DND-41 (cell line): ENCODE measurements around the gene CHIT1.
A peak's percentile ranks its signal among the peaks of the same experiment; 100 is the strongest.

Experiments used
- ATAC-seq: fragments of 200-7000 bp; cut with Tn5 transposase; 3 replicates; pipeline ENCODE4 v1.9.1; 2021; ENCODE audit warnings: low read depth; ENCODE audit not compliant: insufficient read depth
- DNase-seq: peaks from one replicate; pipeline ENCODE4 v3.0.0-alpha.2; 2020
- H2AFZ ChIP-seq: 2 replicates; pipeline ENCODE4 v1.6.0; 2012; ENCODE audit warnings: low read depth, low read length
- H3K27ac ChIP-seq: 2 replicates; pipeline ENCODE4 v1.5.1; 2012; ENCODE audit warnings: low read length, inconsistent platforms
- H3K27me3 ChIP-seq: fragments of 200-600 bp; sonication (generic); 2 replicates; pipeline ENCODE4 v1.6.0; 2012; ENCODE audit warnings: low read length, mild to moderate bottlenecking, inconsistent platforms; ENCODE audit not compliant: insufficient read depth, poor library complexity
- H3K36me3 ChIP-seq: 2 replicates; pipeline ENCODE4 v1.5.1; 2012; ENCODE audit warnings: low read length, inconsistent platforms; ENCODE audit not compliant: insufficient read depth
- H3K4me1 ChIP-seq: 2 replicates; pipeline ENCODE4 v1.5.1; 2012; ENCODE audit warnings: mild to moderate bottlenecking, low read length; ENCODE audit not compliant: insufficient read depth
- H3K4me2 ChIP-seq: 2 replicates; pipeline ENCODE4 v1.6.0; 2012; ENCODE audit warnings: mild to moderate bottlenecking, moderate library complexity, low read length, inconsistent platforms; ENCODE audit not compliant: insufficient read depth
- H3K4me3 ChIP-seq, 2 experiments: fragments of 200-600 bp in 1 of 2; shearing (Covaris generic) in 1 of 2; 2 replicates each; pipeline ENCODE4 v1.5.1; 2012 to 2016; ENCODE audit warnings: inconsistent platforms in 2 of 2, low read length in 2 of 2, mild to moderate bottlenecking in 2 of 2, low read depth in 1 of 2, moderate library complexity in 1 of 2
- H3K79me2 ChIP-seq: 2 replicates; pipeline ENCODE4 v1.6.0; 2012; ENCODE audit warnings: low read length, inconsistent platforms; ENCODE audit not compliant: insufficient read depth
- H3K9ac ChIP-seq: 2 replicates; pipeline ENCODE4 v1.6.0; 2012; ENCODE audit warnings: low read depth, mild to moderate bottlenecking, inconsistent platforms, low read length, moderate library complexity
- H3K9me3 ChIP-seq: 2 replicates; pipeline ENCODE4 v1.5.1; 2012; ENCODE audit warnings: low read length, moderate library complexity, mild to moderate bottlenecking, inconsistent platforms; ENCODE audit not compliant: insufficient read depth, severe bottlenecking
- H4K20me1 ChIP-seq: 2 replicates; pipeline ENCODE4 v1.6.0; 2012; ENCODE audit warnings: low read length; ENCODE audit not compliant: insufficient read depth
- EZH2 ChIP-seq: IDR thresholded peaks from 3 replicates; pipeline ENCODE4 v1.6.1; 2012; ENCODE audit warnings: borderline replicate concordance, low read depth, mild to moderate bottlenecking, moderate library complexity, low read length, inconsistent platforms; ENCODE audit not compliant: severe bottlenecking
- TF ChIP-seq, protein P1 (sequence below): IDR thresholded peaks from 2 replicates; pipeline ENCODE4 v1.5.1; 2012; ENCODE audit warnings: borderline replicate concordance, low read length, moderate library complexity, mild to moderate bottlenecking; ENCODE audit not compliant: poor library complexity, severe bottlenecking; ENCODE audit errors: extremely low read depth

CHIT1 gene

DNA sequence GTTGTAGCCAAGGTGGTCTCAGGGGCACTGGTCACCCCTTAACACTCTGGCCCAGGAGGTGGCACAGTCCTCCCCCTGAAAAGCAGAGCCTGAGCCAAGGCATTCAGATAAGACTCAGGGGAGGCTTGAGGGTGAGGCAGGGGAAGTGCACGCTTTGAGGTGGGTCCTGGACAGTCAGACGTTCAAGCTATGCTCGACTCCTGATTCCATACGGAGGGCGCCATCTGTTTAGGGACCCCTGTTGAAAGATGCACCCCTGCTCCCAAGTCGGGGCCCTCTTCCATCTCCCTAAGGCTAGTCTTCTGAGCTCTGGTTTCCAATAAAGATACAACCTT, 30.0 kb downstream of the CHIT1 start:
- Histone ChIP-seq H4K20me1 (no peaks in the 10 kb centered on the region), H3K9me3 (no peaks in the 10 kb centered on the region), H3K27me3 (peaks cover 36% of the 10 kb centered on the region), H3K79me2 (no peaks in the 10 kb centered on the region), H3K27ac (no peak overlapping the region), H3K9ac (no peak overlapping the region), H3K4me3 (no peak overlapping the region), H2AFZ (no peak overlapping the region), H3K36me3 (no peaks in the 10 kb centered on the region), H3K4me1 (no peaks in the 10 kb centered on the region), H3K4me2 (no peak overlapping the region)
- ATAC-seq, result no peak
- TF ChIP-seq EZH2, result no peak
- TF ChIP-seq, protein P1, sequence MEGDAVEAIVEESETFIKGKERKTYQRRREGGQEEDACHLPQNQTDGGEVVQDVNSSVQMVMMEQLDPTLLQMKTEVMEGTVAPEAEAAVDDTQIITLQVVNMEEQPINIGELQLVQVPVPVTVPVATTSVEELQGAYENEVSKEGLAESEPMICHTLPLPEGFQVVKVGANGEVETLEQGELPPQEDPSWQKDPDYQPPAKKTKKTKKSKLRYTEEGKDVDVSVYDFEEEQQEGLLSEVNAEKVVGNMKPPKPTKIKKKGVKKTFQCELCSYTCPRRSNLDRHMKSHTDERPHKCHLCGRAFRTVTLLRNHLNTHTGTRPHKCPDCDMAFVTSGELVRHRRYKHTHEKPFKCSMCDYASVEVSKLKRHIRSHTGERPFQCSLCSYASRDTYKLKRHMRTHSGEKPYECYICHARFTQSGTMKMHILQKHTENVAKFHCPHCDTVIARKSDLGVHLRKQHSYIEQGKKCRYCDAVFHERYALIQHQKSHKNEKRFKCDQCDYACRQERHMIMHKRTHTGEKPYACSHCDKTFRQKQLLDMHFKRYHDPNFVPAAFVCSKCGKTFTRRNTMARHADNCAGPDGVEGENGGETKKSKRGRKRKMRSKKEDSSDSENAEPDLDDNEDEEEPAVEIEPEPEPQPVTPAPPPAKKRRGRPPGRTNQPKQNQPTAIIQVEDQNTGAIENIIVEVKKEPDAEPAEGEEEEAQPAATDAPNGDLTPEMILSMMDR, result no peak
- no peak for DNase-seq

DNA sequence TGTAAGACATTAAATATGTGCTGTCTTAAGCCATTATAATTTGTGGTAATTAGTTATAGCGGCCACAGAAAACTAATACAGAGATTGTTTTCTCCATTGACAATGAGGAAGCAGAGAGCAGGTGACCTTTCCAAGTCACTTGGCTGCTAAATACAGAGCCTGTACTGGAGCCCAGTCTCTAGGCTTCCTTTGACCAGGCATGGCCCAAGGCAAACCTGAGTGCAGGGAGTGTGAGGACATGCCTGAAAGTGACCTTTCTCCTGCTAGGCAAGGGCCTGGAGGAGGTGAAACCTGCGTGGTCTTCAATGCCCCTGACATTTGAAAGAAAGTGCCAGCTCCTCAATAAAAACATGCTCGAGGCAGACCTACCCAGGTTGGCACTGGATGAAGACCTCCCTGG, 30.5 kb downstream of the CHIT1 start:
- Histone ChIP-seq H3K4me1 (no peaks in the 10 kb centered on the region), H2AFZ (no peak overlapping the region), H3K9me3 (no peaks in the 10 kb centered on the region), H3K27ac (no peak overlapping the region), H3K4me2 (no peak overlapping the region), H4K20me1 (no peaks in the 10 kb centered on the region), H3K36me3 (no peaks in the 10 kb centered on the region), H3K9ac (no peak overlapping the region), H3K79me2 (no peaks in the 10 kb centered on the region), H3K4me3 (no peak overlapping the region), H3K27me3 (peaks cover 36% of the 10 kb centered on the region)
- no peak for ATAC-seq
- DNase-seq, result no peak
- TF ChIP-seq, protein P1, result no peak
- no peak for TF ChIP-seq EZH2

DNA sequence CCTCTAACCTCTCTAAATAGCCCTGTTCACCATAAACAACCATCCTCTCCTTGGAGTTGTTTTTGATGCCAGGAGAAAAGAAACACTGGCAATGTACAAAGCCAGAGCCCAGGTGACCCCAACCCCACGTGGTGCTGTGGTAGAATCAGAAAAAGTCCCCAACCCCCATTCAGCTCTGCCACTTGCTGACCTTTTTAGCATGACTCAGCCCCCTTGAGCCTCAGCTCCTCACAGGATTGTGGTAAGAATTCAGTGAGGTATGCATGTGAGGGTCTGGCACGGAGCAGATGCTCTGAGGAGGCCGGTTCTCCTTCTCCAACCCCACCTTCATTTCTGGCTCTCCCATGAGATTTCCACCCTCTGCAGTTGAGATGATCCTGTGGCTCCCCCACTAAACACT, 31.8 kb downstream of the CHIT1 start:
- DNase-seq (no peak), ATAC-seq (no peak)

DNA sequence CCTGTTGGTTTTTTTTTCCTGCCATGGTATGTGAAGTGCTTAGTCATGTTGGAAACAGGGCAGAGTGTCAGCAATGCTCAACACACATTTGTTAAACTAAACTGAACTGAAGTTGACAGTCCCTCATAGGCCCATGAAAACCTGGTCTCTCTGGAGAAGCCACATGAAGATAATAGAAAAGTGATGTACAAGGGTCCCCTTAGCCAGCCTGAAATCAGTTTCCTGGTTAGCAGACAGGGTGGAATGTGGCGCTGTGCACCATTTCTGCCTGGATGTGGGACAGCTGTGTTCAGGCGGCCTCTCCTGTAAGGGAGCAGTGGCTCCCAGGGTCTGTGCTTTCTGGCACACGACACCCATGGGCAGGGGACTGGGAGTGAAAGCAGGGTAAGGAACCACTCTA, 33.1 kb downstream of the CHIT1 start:
- no peak for ATAC-seq
- no peaks in the 10 kb centered on the region for H3K9me3 ChIP-seq
- no peaks in the 10 kb centered on the region for H4K20me1 ChIP-seq
- no peak overlapping the region for H2AFZ ChIP-seq
- DNase-seq, result no peak
- H3K4me2 ChIP-seq, result no peak overlapping the region
- H3K4me1 ChIP-seq, result no peaks in the 10 kb centered on the region
- H3K36me3 ChIP-seq, result no peaks in the 10 kb centered on the region
- H3K27ac ChIP-seq, result no peak overlapping the region
- H3K4me3 ChIP-seq, result no peak overlapping the region
- H3K9ac ChIP-seq, result no peak overlapping the region
- no peak for TF ChIP-seq EZH2
- TF ChIP-seq, protein P1, result peak; percentile 18
- H3K27me3 ChIP-seq, result peaks cover 27% of the 10 kb centered on the region
- no peaks in the 10 kb centered on the region for H3K79me2 ChIP-seq

More for the DNA sequence above, 31.8 kb downstream of the CHIT1 start:
- H3K9me3 ChIP-seq, result no peaks in the 10 kb centered on the region
- no peaks in the 10 kb centered on the region for H3K36me3 ChIP-seq
- no peak overlapping the region for H2AFZ ChIP-seq
- TF ChIP-seq, protein P1, result no peak
- TF ChIP-seq EZH2, result no peak
- no peak overlapping the region for H3K4me2 ChIP-seq
- no peaks in the 10 kb centered on the region for H3K79me2 ChIP-seq
- H3K4me1 ChIP-seq, result no peaks in the 10 kb centered on the region
- peaks cover 29% of the 10 kb centered on the region for H3K27me3 ChIP-seq
- no peak overlapping the region for H3K9ac ChIP-seq
- no peak overlapping the region for H3K27ac ChIP-seq
- no peaks in the 10 kb centered on the region for H4K20me1 ChIP-seq
- H3K4me3 ChIP-seq, result no peak overlapping the region
